HCT116 (cell line): ENCODE measurements around the gene ITGAD. TPM values are rescaled to one million over a fixed set of nuclear protein-coding genes. Genes with fewer than 3 reads are reported as not detected.

Experiments used
- ATAC-seq: fragments of 200-7000 bp; cut with Tn5 transposase; 2 replicates; pipeline ENCODE4 v1.9.1; 2020; ENCODE audit warnings: mild to moderate bottlenecking, moderate library complexity
- BruUV-seq: library from RNA; stranded (reverse); fragments of 400-500 nt; replicated peaks from 2 replicates; lab custom pipeline; 2021; lab: Mats Ljungman, UMichigan
- CTCF ChIA-PET: fragments of 300-600 bp; sonication (Branson Sonifier 250); formaldehyde crosslinking; loops from one replicate; lab custom pipeline; 2021; ENCODE audit warnings: antibody characterized with exemption; lab: Charles Lee
- POLR2A ChIA-PET: fragments of 300-600, 350-600 bp; sonication (Branson Sonifier 250); formaldehyde crosslinking; loops from one replicate; lab custom pipeline; 2021; ENCODE audit warnings: antibody characterized with exemption; lab: Charles Lee
- RAD21 ChIA-PET, 2 experiments: fragments of 300-600 bp; sonication (Branson Sonifier 250); formaldehyde crosslinking; loops; one replicate each; lab custom pipeline; 2023; ENCODE audit warnings: low total read pairs in 2 of 2; ENCODE audit not compliant: uncharacterized antibody in 2 of 2, unreplicated experiment in 2 of 2, low non-redundant PET in 1 of 2; lab: Charles Lee
- DNase-seq: peaks from one replicate; pipeline ENCODE4 v3.0.0-alpha.2; 2010; ENCODE audit warnings: low read depth, low spot score
- H2AFZ ChIP-seq: fragments of 200-600 bp; shearing (Covaris generic), sonication (generic); 2 replicates; pipeline ENCODE4 v1.6.1; 2017; ENCODE audit warnings: low read depth, mixed run types, mixed read lengths, antibody characterized with exemption, low read length; ENCODE audit not compliant: poor library complexity, severe bottlenecking
- H3K27ac ChIP-seq: 2 replicates; pipeline ENCODE4 v1.5.1; 2012; ENCODE audit warnings: low read depth, low read length
- H3K27me3 ChIP-seq: fragments of 200-600 bp; sonication (generic); 2 replicates; pipeline ENCODE4 v1.6.1; 2016; ENCODE audit warnings: mixed run types, low read length, mixed read lengths; ENCODE audit not compliant: insufficient read depth
- H3K36me3 ChIP-seq, 2 experiments: fragments of 200-500 bp in 1 of 2; fragments of 200-600 bp in 1 of 2; sonication (Bioruptor generic) in 1 of 2; sonication (generic) in 1 of 2; 2 replicates each; pipeline versions ENCODE4 v1.5.1 to v1.6.1; 2014 to 2016; ENCODE audit warnings: low read length in 2 of 2, inconsistent platforms in 1 of 2, mixed read lengths in 1 of 2, mixed run types in 1 of 2; ENCODE audit not compliant: insufficient read depth in 2 of 2, control insufficient read depth in 1 of 2
- H3K4me1 ChIP-seq, 2 experiments: fragments of 200-600 bp in 1 of 2; sonication (generic) in 1 of 2; 2 replicates each; pipeline versions ENCODE4 v1.5.1 to v1.6.1; 2012 to 2017; ENCODE audit warnings: low read length in 2 of 2, inconsistent platforms in 1 of 2, mild to moderate bottlenecking in 1 of 2, mixed read lengths in 1 of 2, mixed run types in 1 of 2, moderate library complexity in 1 of 2; ENCODE audit not compliant: insufficient read depth in 2 of 2, control insufficient read depth in 1 of 2
- H3K4me2 ChIP-seq: fragments of 200-600 bp; sonication (generic); 2 replicates; pipeline ENCODE4 v1.6.1; 2017; ENCODE audit warnings: mixed run types, low read length, mixed read lengths
- H3K4me3 ChIP-seq, 2 experiments: fragments of 200-600 bp in 1 of 2; sonication (generic) in 1 of 2; replicated peaks in 1 of 2; 2 replicates each; pipeline ENCODE4 v1.5.1; 2011 to 2016; ENCODE audit warnings: low read length in 2 of 2, control low read depth in 1 of 2, low read depth in 1 of 2, mild to moderate bottlenecking in 1 of 2, mixed read lengths in 1 of 2, mixed run types in 1 of 2
- H3K79me2 ChIP-seq: fragments of 200-600 bp; sonication (generic); 2 replicates; pipeline ENCODE4 v1.6.1; 2017; ENCODE audit warnings: mild to moderate bottlenecking, mixed run types, low read length, moderate library complexity, mixed read lengths; ENCODE audit not compliant: insufficient read depth
- H3K9ac ChIP-seq: fragments of 200-600 bp; sonication (generic); 2 replicates; pipeline ENCODE4 v1.6.1; 2016; ENCODE audit warnings: low read length, mixed read lengths
- H3K9me2 ChIP-seq: fragments of 200-600 bp; sonication (generic), shearing (Covaris generic); 2 replicates; pipeline ENCODE4 v1.6.1; 2017; ENCODE audit warnings: mixed run types, mild to moderate bottlenecking, moderate library complexity; ENCODE audit not compliant: insufficient read depth
- H3K9me3 ChIP-seq, 2 experiments: fragments of 200-500 bp in 1 of 2; fragments of 200-600 bp in 1 of 2; sonication (Bioruptor generic) in 1 of 2; sonication (generic) in 1 of 2; 2 replicates each; pipeline ENCODE4 v1.6.1; 2014 to 2017; ENCODE audit warnings: low read length in 2 of 2, mixed read lengths in 2 of 2, inconsistent platforms in 1 of 2, low read depth in 1 of 2, mild to moderate bottlenecking in 1 of 2, mixed run types in 1 of 2, moderate library complexity in 1 of 2; ENCODE audit not compliant: control insufficient read depth in 1 of 2, insufficient read depth in 1 of 2
- H4K20me1 ChIP-seq: fragments of 200-600 bp; sonication (generic), shearing (Covaris generic); 2 replicates; pipeline ENCODE4 v1.6.1; 2017; ENCODE audit warnings: mixed run types, mild to moderate bottlenecking, moderate library complexity; ENCODE audit not compliant: insufficient read depth
- CEBPB ChIP-seq: IDR thresholded peaks from 2 replicates; pipeline ENCODE4 v1.6.1; 2012; ENCODE audit warnings: low read depth
- EZH2 ChIP-seq: fragments of 200-600 bp; sonication (generic); IDR thresholded peaks from 2 replicates; pipeline ENCODE4 v1.6.1; 2017; ENCODE audit warnings: antibody characterized with exemption, mixed run types
- EZH2phosphoT487 ChIP-seq: fragments of 200-600 bp; IDR thresholded peaks from 2 replicates; pipeline ENCODE4 v1.6.1; 2018; ENCODE audit warnings: antibody characterized with exemption, borderline replicate concordance
- POLR2A ChIP-seq: IDR thresholded peaks from 2 replicates; pipeline ENCODE4 v1.7.0; 2011; ENCODE audit warnings: borderline replicate concordance; ENCODE audit not compliant: insufficient read depth, insufficient read length; ENCODE audit errors: extremely low read depth
- POLR2AphosphoS5 ChIP-seq: IDR thresholded peaks from 2 replicates; pipeline ENCODE4 v1.6.1; 2011; ENCODE audit warnings: mild to moderate bottlenecking, low read depth, low read length, moderate library complexity
- RAD21 ChIP-seq: IDR thresholded peaks from 2 replicates; pipeline ENCODE4 v1.6.1; 2012; ENCODE audit warnings: low read depth, mild to moderate bottlenecking
- SP1 ChIP-seq: IDR thresholded peaks from 2 replicates; pipeline ENCODE4 v1.6.1; 2012; ENCODE audit warnings: low read depth
- SRF ChIP-seq: IDR thresholded peaks from 2 replicates; pipeline ENCODE4 v1.6.1; 2012; ENCODE audit warnings: low read depth
- TCF7L2 ChIP-seq: IDR thresholded peaks from 2 replicates; pipeline ENCODE4 v1.7.0; 2011; ENCODE audit warnings: borderline replicate concordance, inconsistent platforms; ENCODE audit not compliant: insufficient read depth, insufficient read length; ENCODE audit errors: extremely low read depth
- ZBTB33 ChIP-seq: IDR thresholded peaks from 2 replicates; pipeline ENCODE4 v1.6.1; 2011; ENCODE audit warnings: mild to moderate bottlenecking, low read length, moderate library complexity; ENCODE audit not compliant: insufficient replicate concordance; ENCODE audit errors: extremely low read depth
- ZFX ChIP-seq: fragments of 450-650 bp; IDR thresholded peaks from 2 replicates; pipeline ENCODE4 v1.6.1; 2017
- intact Hi-C: fragments of 100-400 bp; cut with micrococcal nuclease; formaldehyde crosslinking; loops from 2 replicates; pipeline ENCODE4 v1.10.0; 2022
- total RNA-seq: library from RNA; stranded (reverse); gene quantifications from one replicate; pipeline ENCODE4 v1.2.1, GENCODE V29; 2021; ENCODE audit not compliant: unreplicated experiment
- TF ChIP-seq, protein P1 (sequence below): IDR thresholded peaks from 2 replicates; pipeline ENCODE4 v1.6.1; 2012
- TF ChIP-seq, protein P2 (sequence below), 3 experiments: fragments of 200-600 bp in 1 of 3; sonication (generic) in 1 of 3; IDR thresholded peaks in 2 of 3; conservative IDR thresholded peaks in 1 of 3; 2 replicates each; pipeline ENCODE4 v1.5.1; 2012 to 2017; ENCODE audit warnings: low read depth in 2 of 3, low read length in 2 of 3, antibody characterized with exemption in 1 of 3, borderline replicate concordance in 1 of 3, control low read depth in 1 of 3, mild to moderate bottlenecking in 1 of 3, mixed read lengths in 1 of 3, mixed run types in 1 of 3, moderate library complexity in 1 of 3; ENCODE audit not compliant: insufficient read depth in 1 of 3

The ITGAD gene
- total RNA-seq, 1 experiment from 2014 or later: 0.12 TPM

GRCh38 chr16:31411024-31411844 is 18.1 kb downstream of the ITGAD start (continued):
- TF ChIP-seq POLR2AphosphoS5: no peak
- TF ChIP-seq, all 23 proteins: peak for 0

DNA sequence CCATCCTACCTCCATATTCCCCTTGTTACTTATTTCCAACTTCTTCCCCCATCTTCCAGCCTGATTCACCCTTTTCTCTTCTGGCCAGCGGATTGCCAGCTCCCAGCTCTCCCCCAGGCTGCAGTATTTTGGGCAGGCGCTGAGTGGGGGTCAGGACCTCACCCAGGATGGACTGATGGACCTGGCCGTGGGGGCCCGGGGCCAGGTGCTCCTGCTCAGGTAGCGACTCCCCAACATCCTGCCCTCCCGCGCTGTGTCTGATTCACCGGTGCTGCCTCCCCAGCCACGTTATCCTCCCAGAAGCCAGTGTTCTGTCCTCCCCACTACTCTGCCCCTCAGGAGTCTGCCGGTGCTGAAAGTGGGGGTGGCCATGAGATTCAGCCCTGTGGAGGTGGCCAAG is 19.6 kb downstream of the ITGAD start:
- Histone ChIP-seq H3K27ac (no peak overlapping the region), H3K79me2 (no peaks in the 10 kb centered on the region), H3K9ac (no peak overlapping the region)
- ChIA-PET CTCF (no interaction called here), RAD21 (no interaction called here), POLR2A (no interaction called here)
- TF ChIP-seq, protein P1, sequence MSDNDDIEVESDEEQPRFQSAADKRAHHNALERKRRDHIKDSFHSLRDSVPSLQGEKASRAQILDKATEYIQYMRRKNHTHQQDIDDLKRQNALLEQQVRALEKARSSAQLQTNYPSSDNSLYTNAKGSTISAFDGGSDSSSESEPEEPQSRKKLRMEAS: no peak
- TF ChIP-seq SRF: no peak
- TF ChIP-seq, all 23 proteins: peak for 0
- Histone ChIP-seq H3K4me1 (peaks cover 0 to 10% of the 10 kb centered on the region in 2 experiments; a peak in 2 of 4 replicates), H3K9me2 (no peaks in the 10 kb centered on the region), H3K9me3 (no peaks in the 10 kb centered on the region), H3K4me2 (no peak overlapping the region), H3K27me3 (no peaks in the 10 kb centered on the region), H3K36me3 (no peaks in the 10 kb centered on the region), H4K20me1 (no peaks in the 10 kb centered on the region), H3K4me3 (no peak overlapping the region), H2AFZ (no peak overlapping the region)
- intact Hi-C loops: no loop called here
- DNase-seq (no peak), ATAC-seq (no peak)
- no TSS peak for BruUV-seq

DNA sequence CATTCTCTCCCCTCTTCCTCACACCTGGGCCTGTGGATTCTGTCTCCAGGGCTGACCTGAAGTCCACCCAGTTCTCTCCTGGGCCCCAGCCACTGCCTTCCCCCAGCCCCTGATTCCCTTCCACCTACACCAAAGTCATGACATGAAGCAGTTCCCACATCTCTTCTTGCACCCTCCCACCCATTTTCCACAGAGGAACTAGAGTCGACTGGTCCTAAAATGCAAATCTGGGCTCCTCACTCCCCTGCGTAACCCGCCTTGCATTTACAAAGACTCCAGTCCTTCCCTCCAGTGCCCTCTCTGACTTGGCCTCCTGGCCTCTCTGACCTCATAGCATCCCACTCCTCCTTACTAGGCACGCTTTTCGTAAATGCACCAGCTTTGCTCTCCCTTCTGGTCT is 20.2 kb downstream of the ITGAD start:
- CTCF ChIA-PET: no interaction called here
- H3K36me3 ChIP-seq: no peaks in the 10 kb centered on the region
- no TSS peak for BruUV-seq

More for the DNA sequence above, 20.2 kb downstream of the ITGAD start:
- POLR2A ChIA-PET: no interaction called here
- Histone ChIP-seq H3K79me2 (no peaks in the 10 kb centered on the region), H3K4me3 (no peak overlapping the region), H3K27ac (no peak overlapping the region), H4K20me1 (no peaks in the 10 kb centered on the region), H3K27me3 (no peaks in the 10 kb centered on the region), H3K4me2 (no peak overlapping the region), H2AFZ (no peak overlapping the region), H3K9me3 (no peaks in the 10 kb centered on the region), H3K9me2 (no peaks in the 10 kb centered on the region), H3K9ac (no peak overlapping the region), H3K4me1 (peaks cover 0 to 10% of the 10 kb centered on the region in 2 experiments; a peak in 2 of 4 replicates)
- TF ChIP-seq RAD21 (no peak), POLR2A (no peak), ZFX (no peak), ZBTB33 (no peak), SRF (no peak), CEBPB (no peak), EZH2 (no peak), SP1 (no peak), EZH2phosphoT487 (no peak), TCF7L2 (no peak)
- TF ChIP-seq, protein P2, sequence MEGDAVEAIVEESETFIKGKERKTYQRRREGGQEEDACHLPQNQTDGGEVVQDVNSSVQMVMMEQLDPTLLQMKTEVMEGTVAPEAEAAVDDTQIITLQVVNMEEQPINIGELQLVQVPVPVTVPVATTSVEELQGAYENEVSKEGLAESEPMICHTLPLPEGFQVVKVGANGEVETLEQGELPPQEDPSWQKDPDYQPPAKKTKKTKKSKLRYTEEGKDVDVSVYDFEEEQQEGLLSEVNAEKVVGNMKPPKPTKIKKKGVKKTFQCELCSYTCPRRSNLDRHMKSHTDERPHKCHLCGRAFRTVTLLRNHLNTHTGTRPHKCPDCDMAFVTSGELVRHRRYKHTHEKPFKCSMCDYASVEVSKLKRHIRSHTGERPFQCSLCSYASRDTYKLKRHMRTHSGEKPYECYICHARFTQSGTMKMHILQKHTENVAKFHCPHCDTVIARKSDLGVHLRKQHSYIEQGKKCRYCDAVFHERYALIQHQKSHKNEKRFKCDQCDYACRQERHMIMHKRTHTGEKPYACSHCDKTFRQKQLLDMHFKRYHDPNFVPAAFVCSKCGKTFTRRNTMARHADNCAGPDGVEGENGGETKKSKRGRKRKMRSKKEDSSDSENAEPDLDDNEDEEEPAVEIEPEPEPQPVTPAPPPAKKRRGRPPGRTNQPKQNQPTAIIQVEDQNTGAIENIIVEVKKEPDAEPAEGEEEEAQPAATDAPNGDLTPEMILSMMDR (IDR thresholded peaks at IDR 0.05 in 2 of 3, conservative IDR thresholded peaks at IDR 0.05 in 1 of 3; ENCODE audit: borderline replicate concordance in 1 of 3, insufficient read depth in 1 of 3, low read depth in 2 of 3, low read length in 2 of 3): no peak
- RAD21 ChIA-PET: no interaction called here
- intact Hi-C loops: no loop called here
- DNase-seq (no peak), ATAC-seq (no peak)
